T-cell (primary cell): ENCODE data around the gene OR6C3. TPM values are rescaled to one million over a fixed set of nuclear protein-coding genes. Genes with fewer than 3 reads are reported as not detected.

Source experiments
- total RNA-seq, 35 experiments: library from RNA in 6 of 35; stranded (reverse) in 6 of 35; fragments of 120-200 nt in 1 of 35; gene quantifications; one replicate each; pipeline versions ENCODE4 v1.2.1 to v1.2.4 and lab custom pipeline; 2013 to 2026

Gene OR6C3
- total RNA-seq, 5 donors from 2014 or later (not counting 1 experiment from before 2014, with no cell fraction given): not detected

Other genes starting within 250 kb of the OR6C3 start
- gene OR9K2, start 204.3 kb upstream of the OR6C3 start, total RNA-seq: not detected
- gene OR10A7, start 109.7 kb upstream of the OR6C3 start, total RNA-seq: not detected
- gene OR6C74, start 86.1 kb upstream of the OR6C3 start, total RNA-seq: not detected
- gene OR6C6, start 34.2 kb upstream of the OR6C3 start, total RNA-seq: not detected
- gene OR6C1, start 16.4 kb upstream of the OR6C3 start, total RNA-seq: not detected
- not detected for gene OR6C75, start 32.2 kb downstream of the OR6C3 start, total RNA-seq
- gene OR6C65, start 69.8 kb downstream of the OR6C3 start, total RNA-seq: not detected
- not detected for gene OR6C76, start 95.5 kb downstream of the OR6C3 start, total RNA-seq
- gene OR6C2, start 113.3 kb downstream of the OR6C3 start, total RNA-seq: not detected
- gene OR6C70, start 139.4 kb downstream of the OR6C3 start, total RNA-seq: not detected
- not detected for gene OR6C68, start 161.6 kb downstream of the OR6C3 start, total RNA-seq
- gene OR6C4, start 218.9 kb downstream of the OR6C3 start, total RNA-seq: not detected
- gene OR2AP1, start 241.7 kb downstream of the OR6C3 start, total RNA-seq: under 1 TPM in 1 of 5 donors, not detected in 4; 0.55 TPM